Umbilical cord (tissue), 2 donors: ENCODE measurements around the gene TAF12. TPM values are rescaled to one million over a fixed set of nuclear protein-coding genes. Genes with fewer than 3 reads are reported as not detected.
A peak's percentile ranks its signal among the peaks of the same experiment; 100 is the strongest.
"Not testable (repeated sequence)": the region's sequence is repeated elsewhere in the genome, so short reads cannot be mapped to it uniquely, and the experiment has no call there.

Experiments used
- DNase-seq: peaks from one replicate; pipeline ENCODE4 v3.0.0-alpha.2; 2015; ENCODE audit warnings: low spot score
- total RNA-seq: library from RNA; depleted of rRNA; stranded (reverse); fragments of >200 nt; gene quantifications from one replicate; pipeline ENCODE4 v1.2.3, GENCODE V29; 2014; ENCODE audit warnings: low replicate concordance; ENCODE audit not compliant: insufficient read depth

Gene TAF12
- total RNA-seq, 1 donor from 2014 or later = 39.2 TPM

DNA sequence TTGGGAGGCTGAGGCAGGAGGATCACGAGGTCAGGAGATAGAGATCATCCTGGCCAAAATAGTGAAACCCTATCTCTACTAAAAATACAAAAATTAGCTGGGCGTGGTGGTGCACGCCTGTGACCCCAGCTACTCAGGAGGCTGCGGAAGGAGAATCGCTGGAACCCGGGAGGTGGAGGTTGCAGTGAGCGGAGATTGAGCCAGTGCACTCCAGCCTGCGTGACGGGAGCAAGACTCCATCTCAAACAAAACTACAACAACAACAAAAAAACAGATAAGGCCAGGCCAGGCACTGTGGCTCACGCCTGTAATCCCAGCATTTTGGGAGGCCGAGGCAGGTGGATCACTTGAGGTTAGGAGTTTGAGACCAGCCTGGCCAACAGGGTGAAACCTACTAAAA, 2.5 kb upstream of the TAF12 start:
- not testable (repeated sequence) for DNase-seq

DNA sequence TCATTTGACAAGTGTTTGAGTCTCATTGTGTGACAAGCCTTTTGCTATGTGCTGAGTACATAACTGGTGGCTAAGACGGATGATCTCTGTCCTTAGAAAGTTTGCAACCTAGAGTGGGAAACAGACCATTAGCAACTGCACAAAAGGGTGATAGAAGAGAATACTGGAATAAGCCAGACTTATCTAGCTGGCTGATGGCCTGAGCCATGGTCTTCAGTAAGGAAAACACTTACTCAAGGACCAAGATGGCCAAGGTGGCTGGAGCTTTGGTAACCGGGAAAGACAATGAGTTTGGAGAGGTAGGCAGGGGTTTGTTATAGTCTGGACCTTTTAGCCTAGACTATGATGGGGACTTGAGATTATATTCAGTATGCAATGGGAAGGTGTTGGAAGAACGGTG, 1.6 kb upstream of the TAF12 start:
- no peak for DNase-seq

DNA sequence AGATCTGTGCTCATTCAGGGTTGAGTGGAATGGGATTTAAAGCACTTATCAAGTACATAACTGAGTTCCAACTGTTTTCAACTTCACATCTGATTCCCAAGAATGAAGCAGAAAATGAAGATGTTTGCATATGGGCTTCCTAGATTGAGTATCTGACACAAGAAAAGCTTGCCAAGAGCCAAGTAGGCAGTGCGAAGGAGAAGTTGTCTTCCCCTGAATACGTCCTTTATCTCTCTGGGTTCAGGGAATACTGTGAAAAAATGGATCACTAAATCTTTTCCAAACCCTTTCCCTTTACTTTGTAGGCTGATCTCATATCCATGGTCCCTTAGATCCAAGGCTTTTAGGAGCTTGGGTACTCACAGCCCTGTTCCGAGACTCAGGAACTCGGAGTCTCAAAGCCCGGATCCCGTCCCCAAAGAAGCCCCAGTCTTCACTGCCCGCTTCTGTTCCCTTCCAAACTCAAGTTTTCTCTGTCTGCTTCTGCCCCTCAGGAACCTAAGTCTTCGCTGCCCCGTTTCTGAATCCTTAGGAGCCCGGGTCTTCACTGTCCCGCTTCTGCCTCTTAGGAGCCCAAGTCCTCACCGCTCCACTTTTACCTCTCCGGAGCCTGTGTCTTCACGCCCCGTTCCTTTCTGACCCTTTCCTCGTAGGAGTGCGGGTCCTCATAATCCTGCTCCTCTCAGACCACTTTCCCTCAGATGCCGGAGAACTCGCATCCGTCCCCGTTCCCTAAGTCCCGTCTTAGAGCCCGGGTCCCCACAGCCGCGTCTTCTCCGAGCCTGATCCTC, 616 bp downstream of the TAF12 start:
- DNase-seq = peak; percentile 21

DNA sequence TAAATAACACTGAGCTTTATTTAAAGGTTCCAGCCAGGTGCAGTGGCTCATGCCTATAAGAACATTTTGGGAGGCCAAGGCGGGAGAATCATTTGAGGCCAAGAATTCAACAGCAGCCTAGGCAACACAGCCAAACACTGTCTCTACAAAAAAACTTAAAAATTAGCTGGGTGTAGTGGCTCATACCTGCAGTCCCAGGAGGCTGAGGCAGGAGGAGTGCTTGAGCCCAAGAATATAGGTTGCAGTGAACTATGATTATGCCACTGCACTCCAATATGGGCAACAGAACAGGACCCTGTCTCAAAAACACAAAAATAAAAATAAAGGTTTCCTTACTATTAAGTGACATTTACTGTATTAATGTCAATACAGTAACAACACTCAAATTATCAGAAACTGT, 2.1 kb downstream of the TAF12 start:
- DNase-seq = no peak

DNA sequence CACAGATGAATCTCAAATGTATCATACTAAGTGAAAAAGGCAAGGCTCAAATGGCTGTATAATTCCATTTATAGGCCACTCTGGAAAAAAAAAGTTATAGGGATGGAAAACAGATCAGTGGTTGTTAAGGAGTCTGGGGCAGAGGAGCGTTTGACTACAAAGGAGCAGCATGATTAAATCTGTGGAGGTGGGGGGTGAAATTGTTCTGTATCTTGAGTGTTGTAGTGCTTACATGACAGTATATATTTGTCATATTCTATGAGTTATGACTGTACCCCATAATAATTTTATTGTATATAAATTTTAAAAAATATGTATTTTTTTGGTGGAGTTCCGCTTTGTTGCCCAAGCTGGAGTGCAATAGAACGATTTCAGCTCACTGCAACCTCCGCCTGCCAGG, 10.3 kb downstream of the TAF12 start:
- no peak for DNase-seq

DNA sequence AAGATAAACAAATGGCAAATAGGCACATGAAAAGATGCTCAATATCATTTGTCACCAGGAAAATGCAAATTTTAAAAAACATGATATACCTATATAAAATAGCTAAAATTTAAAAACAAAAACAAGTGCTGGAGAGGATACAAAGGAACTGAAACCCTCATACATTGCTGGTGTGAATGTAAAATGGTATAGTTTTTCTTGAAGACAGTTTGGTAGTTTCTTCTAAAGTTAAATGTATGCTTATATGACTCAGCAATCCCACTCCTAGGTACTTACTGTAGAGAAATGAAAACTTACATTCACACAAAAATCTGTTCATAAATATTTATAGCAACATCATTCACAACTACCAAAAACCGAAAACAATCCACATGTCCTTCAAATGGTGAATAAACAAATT, 11.2 kb downstream of the TAF12 start:
- no peak for DNase-seq

DNA sequence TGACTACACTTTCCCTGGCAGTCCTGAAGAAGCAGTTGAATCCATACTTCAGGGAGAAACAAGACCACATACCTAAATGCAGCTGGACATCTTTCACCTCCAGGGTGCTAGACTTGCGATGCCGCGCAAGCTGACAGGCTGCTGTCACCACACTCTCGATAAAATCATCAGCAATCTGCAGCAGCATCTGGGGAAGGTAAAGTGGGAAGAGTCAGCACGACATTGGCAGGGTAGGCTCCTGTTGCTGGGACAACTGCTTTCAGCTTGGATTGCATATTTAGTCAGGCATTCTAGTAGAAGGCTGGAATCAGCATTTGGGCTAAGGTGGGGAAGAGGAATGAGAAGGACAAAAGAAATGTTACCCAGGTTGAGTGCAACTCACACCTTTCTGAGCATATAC, 29.7 kb downstream of the TAF12 start:
- DNase-seq = no peak

DNA sequence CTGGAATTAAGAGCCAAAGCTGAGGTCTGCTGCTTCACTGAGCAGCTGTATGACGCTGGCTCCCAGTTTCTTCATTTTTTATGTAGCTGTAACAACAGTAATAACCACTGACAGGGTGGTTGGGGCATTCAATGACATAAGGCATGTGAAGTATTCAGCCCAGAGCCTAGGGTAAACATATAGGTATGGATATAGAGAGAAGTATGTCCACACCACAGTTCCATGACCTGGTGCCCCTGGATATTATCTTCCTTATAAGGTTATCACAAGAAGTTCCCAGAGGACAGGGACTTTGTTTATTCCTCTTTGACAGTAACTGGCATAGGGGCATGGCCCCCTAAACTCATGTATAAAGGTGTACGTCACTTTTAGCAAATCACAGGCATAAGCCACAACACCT, 36.1 kb downstream of the TAF12 start:
- DNase-seq = no peak

DNA sequence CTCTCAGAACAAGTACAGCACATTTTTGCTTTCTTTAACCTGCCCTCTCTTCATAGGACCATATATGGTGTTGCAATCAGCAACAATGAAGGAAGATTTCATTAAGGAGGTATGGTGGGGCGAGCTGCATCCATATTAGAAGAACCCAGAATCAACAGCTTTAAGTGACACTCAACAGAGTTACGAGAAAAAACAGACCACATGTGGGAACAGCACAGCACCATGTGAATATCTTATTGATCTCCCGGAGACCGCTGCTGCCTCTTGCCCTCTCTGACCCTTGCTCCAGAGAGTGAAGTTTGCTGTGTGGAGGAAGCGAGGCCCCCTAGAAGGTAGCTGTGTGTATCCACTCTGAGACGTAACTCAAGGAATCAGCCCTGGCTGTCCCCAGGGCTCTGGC, 37.9 kb downstream of the TAF12 start:
- DNase-seq = no peak

DNA sequence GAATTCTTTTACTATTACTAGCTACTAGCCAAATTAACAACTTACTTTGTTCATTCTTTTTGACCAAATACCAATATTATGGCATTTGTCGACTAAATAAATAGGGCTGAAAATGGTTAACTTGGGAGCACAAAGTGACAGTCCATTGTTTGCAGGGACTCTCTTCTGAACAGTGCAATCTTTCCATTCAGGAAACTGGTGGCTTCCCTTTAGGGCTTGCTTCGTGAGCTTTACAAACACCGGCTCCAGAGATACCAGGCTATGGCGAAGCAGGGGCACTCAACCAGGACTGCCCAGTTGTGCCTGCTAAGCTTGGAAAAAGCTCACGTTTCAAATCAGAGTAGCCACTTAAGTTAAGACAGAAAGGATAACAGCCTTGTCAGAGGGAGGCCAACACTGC, 38.5 kb downstream of the TAF12 start:
- no peak for DNase-seq

DNA sequence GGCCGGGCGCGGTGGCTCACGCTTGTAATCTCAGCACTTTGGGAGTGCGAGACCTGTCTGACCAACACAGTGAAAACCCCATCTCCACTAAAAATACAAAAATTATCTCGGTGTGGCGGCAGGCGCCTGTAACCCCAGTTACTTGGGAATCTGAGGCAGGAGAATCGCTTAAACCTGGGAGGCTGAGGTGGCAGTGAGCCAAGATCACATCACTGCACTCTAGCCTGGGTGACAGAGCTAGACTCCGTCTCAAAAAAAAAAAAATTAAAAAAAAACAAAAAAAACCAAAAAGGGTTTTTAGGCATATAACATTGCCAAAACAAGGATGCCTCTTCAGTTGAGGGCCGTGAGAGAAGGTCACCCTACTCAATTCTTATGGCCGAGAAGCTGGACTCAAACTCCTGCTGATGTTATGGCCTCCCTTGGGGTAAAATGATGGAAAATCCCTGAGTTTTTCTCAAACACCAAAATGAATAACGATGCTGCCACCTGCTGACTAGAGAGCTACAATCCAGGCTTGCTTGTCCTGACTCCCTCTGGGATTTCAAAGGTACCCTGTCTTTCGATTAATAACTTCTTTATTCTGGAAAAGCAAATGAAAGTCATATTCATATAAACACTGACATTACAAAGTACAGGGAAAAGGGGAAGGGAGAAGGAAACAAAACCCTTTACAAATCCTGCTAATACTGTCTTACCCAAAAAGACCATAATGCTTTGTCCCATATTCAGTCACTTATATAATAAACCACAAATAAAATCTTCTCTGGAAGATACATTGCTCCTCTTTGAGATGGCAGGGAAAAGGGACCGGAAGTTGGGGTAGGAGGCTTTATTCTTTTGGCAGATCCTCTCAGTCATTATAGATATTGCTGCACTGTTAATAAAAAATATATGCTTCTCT, 40.1 kb downstream of the TAF12 start:
- DNase-seq = peak; percentile 88

DNA sequence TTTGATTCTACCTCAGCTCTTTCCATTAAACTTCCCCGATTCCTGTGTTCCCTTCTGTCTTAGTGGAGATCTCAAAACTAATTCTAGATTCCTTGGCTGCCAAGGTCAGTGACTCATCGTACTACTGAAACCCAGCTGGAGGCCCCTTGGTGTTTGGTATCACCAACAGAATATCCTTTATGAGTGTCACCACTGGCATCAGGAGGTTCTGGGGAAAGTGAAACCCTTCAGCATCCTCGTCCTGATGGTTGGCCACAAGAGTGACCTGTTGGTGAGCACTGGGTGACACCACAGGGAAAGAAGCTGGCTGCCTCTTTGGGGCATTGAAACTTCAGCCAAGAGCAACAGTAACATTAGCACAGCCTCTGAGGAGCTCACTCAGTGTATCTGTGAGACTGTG, 41.2 kb downstream of the TAF12 start:
- peak; percentile 83 for DNase-seq

DNA sequence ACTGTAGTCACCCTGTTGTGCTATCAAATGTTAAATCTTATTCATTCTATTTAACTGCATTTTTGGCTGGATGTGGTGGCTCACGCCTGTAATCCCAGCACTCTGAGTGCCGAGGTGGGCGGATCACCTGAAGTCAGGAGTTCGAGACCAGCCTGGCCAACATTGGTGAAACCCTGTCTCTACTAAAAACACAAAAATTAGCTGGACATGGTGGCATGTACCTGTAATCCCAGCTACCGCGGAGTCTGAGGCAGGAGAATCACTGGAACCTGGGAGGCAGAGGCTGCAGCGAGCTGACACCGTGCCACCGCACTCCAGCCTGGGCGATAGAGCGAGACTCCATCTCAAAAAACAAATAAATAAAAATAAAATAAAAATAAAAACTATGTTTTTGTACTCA, 46.6 kb downstream of the TAF12 start:
- not testable (repeated sequence) for DNase-seq

DNA sequence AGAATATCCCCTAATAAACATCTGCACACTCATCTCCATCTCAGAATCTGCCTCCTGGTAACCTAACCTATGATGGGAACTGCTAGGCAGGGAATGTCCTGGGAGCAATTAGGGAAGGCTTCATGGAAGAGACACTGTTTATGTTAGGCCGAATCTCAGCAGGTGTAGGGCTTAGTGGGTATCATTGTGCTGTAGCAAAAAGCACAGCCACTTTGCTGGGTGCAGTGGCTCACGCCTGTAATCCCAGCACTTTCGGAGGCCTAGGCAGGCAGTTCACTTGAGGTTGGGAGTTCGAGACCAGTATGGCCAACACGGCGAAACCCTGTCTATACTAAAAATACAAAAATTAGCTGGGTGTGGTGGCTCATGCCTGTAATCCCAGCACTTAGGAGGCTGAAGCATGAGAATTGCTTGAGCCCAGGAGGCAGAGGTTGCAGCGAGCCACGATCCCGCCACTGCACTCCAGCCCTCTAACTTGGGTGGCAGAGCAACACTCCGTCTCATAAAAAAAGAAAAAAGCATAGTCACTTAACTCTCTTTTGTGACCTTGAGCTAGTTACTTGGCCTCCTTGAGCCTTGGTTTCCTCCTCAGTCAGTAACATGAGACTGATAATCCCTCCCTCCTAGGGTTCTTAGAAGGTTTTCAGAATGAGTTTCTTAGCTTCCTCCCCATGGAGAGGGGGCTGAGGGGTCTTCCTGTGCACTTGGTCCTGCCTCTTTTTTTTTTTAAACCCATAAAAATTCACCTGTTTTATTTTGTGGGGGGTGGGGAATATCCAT, 47.3 kb downstream of the TAF12 start:
- no peak for DNase-seq

DNA sequence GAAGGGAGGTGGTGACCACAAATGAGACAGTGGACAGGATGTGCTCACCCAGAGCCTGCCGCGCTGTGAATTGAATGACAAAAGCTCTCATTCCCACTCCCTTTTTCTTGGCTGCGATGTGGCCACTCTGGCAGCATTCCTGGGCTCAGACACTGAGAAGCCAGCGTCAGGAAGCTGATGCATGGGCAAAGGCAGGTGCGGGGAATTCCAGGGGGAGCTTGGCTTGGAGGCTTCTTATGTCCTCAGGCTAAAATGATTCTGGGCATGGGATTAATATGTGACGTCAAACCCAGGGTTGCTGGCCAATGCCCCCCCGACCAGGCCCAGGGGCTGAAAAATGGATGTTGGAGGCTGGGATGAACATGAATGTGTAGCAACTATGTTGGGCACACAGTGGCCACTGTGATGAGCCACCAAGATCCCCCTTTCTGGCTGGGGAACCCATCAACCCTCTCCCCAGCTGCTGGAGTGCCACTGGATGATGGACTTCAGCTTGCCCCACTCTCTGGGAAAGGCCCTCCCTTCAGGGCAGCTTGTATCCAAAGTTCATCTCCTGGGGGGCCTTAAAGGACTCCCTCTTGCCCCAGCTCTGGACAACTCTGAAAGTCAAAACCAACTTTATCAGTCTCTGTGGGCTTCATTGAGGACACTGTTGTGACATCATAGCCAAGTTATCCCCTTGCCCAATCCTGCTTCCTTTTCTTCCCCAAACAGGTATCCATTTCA, 48.0 kb downstream of the TAF12 start:
- DNase-seq = not testable (repeated sequence)

DNA sequence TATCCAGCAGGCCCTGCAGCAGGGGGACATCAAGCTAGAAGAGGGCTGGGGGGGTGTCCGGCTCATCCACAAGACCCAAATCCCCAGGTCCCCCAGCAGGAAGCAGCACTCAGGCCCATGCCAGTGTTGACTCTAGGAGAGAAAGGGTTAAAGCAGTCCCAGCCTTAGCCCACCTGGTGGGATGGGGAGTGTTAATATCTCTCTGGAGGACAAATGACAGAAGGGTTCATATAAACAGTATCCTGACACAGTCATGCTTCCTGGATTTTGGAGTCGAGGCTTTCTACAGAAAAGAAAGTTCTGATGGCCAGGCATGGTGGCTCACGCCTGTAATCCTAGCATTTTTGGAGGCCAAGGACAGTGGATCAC, 48.9 kb downstream of the TAF12 start:
- not testable (repeated sequence) for DNase-seq

DNA sequence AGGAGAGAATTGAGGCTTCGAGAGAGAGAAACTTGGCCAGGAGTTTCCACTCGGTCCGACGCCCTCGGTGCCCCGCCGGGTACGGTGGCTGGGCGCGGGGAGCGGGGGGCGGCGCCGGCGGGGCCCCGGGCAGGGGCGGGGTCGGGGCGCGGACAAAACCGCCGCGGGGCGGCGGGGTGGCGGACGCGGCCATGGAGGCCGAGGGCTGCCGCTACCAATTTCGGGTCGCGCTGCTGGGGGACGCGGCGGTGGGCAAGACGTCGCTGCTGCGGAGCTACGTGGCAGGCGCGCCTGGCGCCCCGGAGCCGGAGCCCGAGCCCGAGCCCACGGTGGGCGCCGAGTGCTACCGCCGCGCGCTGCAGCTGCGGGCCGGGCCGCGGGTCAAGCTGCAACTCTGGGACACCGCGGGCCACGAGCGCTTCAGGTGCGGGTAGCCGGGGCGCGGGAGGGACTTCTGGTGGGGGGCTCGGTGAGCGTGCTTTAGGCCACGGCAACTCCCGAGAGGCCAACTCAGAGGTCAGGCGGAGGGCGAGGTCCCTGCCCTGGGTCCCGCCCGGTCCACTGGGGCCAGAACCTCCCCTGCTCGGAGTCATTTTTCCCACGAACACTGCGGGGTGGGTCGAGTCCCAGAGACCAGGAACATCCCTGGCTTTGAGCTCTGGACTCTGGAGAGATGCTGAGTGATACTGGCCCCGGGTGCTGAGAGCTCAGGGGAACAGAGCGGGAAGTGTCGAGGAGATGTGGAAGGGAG, 50.4 kb downstream of the TAF12 start:
- DNase-seq = no peak

DNA sequence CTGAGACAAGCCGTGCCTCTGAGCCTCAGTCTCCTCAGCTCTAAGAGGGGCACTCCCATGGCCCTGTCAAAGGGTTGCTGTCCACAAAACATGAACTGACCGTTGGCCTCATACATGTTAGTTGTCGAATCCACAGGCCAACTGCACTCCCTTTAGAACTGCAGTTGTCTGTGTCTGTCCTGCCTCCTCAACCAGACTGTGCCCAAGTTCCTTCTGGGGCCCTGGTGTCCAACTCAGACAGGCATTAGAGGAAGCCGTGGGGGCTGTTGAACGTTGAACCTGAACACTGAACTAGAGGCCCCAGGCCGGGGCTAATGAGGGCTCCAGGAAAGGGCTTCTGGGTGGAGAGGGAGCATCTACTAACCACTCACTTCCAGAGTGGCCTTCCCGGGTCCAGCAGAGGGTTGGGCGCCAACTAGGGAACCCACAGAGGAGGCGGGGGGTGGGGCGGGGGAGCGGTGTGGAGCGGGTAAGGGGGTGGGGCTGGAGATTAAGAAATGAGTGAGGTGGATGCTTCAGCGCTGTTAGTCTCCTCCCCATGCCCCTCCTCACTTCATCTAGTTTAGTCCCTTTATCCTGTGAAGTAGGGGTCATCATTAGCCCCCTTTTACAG, 51.1 kb downstream of the TAF12 start, which contains the start of gene RAB42:
Gene RAB42 (plus strand): TSS at position 558 of the 613 bp plus-strand sequence. CDS start 247 bp downstream, outside the sequence.
- DNase-seq = peak; percentile 69

DNA sequence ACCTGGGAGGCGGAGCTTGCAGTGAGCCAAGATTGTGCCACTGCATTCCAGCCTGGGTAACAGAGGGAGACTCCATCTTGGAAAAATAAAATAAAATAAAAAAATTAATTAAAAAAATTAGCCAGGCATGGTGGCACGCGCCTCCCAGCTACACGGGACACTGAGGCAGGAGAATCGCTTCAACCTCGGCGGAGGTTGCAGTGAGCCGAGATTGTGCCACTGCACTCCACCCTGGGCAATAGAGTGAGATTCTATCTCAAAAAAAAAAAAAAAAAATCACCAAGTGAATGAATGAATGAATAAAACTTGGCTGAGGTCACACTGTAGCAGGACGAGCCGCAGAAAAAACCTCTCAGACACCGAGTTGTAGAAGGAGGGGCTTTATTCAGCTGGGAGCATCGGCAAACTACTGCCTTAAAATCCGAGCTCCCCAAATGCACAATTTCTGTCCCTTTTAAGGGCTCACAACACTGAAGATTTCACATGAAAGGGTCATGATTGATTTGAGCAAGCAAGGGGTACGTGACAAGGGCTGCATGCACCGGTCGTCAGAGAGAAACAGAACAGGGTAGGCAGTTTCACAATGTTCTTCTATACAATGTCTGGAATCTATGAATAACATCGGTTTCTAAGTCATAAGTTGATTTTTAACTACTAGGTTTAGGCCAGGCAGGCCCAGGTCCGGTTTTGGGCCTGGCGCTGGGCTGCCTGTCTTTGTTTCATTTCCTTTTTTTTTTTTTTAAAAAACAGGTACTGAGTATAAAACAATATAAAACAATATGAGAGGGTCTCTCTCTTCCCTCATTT, 56.1 kb downstream of the TAF12 start:
- not testable (repeated sequence) for DNase-seq
